Sciatic nerve (tissue), 2 donors: ENCODE results near the gene KCNAB2. TPM values are rescaled to one million over a fixed set of nuclear protein-coding genes. Genes with fewer than 3 reads are reported as not detected.
A peak's percentile ranks its signal among the peaks of the same experiment; 100 is the strongest.
"Not testable (repeated sequence)": the region's sequence is repeated elsewhere in the genome, so short reads cannot be mapped to it uniquely, and the experiment has no call there.

Experiments used
- ATAC-seq: fragments of 200-7000 bp; cut with Tn5 transposase; one replicate; pipeline ENCODE4 v1.9.1; 2020; ENCODE audit warnings: mild to moderate bottlenecking, moderate library complexity
- DNase-seq: peaks from one replicate; pipeline ENCODE4 v3.0.0-alpha.2; 2020; ENCODE audit warnings: low spot score
- intact Hi-C: fragments of 100-400 bp; cut with DNase I; formaldehyde crosslinking; loops from one replicate; pipeline ENCODE4 v1.14.2; 2022
- total RNA-seq: library from RNA; stranded (reverse); fragmentation: NEBNext Ultra II Directional; extraction: Animal tissue kit (Norgen Biotek cat#: 25700); gene quantifications from one replicate; pipeline ENCODE4 v1.2.1, GENCODE V29; 2021
- donor health status: DM: no; HTN: no; CAD: no.
- donor health status: DM: no; HTN: no; CAD: no.

KCNAB2 gene
- total RNA-seq, 1 donor from 2014 or later = 20.1 TPM

DNA sequence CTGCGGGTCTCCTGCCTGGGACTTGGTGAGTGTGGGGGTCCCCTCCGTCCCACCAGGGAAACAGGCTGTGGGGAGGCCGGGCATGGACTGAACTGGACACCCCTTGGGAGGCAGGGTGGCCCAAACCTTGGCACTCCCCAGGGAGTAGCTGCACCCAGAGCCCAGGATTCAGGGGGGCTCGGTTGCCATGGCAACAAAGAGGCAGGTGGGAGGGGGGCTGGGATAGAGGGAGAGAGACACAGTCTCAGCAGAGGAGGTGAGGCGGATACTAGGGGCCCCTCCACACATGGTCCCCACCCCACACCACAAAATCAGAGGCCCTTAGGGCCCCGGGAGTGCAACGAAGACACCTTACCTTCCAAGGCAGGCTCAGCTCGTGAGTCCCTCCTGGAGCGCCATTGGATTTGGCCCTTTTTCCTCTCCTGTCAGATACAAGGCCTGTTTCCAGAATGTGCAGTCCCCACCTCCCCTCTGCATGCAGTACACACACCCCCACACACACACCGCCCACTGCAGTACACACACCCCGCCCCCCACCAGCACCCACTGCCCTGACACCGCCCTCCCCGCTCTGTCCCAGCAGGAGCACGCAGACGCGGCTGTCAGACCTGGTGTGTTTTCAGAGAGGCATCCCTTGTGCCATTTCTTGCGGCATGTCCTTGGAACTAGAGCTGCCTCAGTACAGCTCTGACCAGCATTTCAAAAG, 27.2 kb downstream of the KCNAB2 start:
- ATAC-seq = no peak
- DNase-seq = no peak
- intact Hi-C loops = no loop called here

DNA sequence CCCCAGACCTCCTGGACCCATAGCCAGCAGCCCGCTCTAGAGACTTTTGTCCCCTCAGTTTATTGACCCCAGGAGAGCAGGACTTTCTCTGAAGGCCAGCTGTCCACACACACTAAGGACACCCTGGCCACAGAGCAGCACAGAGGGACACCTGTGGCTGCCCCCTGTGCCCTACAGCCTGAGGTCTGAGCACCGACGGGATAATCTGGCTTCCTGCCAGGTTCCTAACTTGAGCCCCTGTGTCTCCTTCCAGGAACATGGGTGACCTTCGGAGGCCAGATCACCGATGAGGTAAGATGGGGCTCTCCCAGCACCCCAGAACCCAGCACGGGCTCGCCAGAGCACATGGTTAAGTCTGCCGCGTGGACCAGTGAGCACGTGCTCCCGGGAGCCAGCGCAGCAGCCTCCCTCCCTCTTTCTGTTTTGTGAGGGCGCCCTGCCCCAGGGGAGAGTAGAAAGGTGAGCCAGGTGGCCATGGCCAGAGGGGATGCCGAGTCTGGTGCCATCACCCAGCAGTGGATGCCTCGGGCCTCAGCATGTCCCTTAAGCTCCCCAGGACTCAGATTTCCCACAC, 27.9 kb downstream of the KCNAB2 start:
- intact Hi-C loops = no loop called here
- no peak for ATAC-seq
- no peak for DNase-seq

DNA sequence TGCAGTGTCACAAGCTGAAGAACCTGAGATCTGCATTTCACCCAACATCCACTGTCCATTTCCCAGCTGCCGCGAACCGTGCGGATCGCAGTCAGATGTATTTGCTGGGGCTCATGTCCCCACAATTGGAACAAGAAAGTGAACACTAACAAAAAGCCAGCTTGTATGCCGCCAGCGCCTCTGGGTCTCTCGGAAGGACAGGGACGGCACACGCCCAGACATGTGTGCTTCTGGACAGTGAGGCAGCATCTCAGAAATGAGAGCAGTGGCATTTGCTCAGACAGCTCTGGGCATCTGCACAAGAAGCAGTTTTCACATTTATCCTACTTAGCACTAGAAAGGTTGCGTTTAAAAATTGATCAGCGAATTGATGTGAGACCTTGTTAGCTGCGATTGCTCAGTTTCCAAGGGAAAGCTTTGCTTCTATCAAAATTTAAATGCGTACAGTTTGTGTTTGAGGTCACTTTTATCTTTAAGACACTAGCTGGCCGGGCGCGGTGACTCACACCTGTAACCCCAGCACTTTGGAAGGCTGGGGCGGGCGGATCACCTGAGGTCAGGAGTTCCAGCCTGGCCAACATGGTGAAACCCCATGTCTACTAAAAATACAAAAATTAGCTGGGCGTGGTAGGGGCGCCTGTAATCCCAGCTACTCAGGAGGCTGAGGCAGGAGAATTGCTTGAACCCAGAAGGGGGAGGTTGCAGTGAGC, 28.7 kb downstream of the KCNAB2 start:
- ATAC-seq (no peak), DNase-seq (no peak)
- intact Hi-C loops = no loop called here

DNA sequence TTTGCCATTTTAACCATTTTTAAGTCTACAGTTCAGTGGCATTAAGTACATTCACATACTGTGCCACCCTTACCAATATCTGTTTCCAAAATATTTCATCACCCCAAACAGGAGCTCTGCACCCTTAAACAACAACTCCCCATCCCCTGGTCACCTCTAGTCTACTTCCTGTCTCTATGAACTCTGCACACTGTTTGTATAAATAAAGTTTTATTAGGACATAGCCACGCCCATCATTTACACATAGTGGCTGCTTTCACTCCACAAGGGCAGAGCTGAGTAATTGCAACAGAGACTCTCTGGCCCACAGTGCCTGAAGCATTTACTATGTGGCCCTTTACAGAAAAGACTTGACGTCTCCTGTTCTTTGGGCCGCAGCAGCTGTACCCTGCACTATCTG, 30.1 kb downstream of the KCNAB2 start:
- intact Hi-C loops = no loop called here
- DNase-seq (no peak), ATAC-seq (no peak)

DNA sequence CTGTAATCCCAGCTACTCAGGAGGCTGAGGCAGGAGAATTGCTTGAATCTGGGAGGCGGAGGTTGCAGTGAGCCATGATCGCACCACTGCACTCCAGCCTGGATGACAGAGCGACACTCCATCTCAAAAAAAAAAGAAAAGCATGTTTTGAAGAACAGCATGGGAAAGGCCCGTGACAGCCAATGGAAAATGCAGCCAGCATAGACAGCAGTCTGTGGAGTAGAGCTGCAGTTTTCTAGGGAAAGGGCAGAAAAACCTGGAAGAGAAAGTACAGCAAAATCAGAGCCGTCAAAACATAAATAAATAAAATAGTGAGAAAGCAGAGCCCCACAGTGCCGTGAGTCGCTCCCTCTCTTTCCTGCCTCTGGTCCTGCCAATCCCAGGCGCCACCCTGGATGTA, 31.4 kb downstream of the KCNAB2 start:
- ATAC-seq, DNase-seq, intact Hi-C loops: not testable (repeated sequence)

DNA sequence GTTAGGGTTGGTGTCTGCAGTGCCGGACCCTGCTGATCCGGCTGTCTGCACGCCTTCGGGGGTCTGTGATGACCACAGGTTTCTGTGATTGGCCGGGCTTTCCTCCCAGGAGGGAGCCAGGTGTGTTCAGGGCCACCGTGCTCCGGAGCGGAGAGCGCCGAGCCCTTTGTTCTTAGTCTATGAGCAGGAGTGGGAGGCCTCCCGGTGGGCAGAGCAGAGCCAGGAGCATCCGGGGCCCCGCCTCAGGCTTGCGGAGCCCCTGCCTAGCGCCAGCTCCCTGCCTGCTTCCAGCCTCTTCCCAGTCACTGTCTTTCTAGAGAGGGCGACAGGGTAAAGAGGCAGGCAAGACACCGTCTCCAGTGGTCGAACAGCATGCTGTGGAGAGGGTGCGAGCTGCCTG, 31.8 kb downstream of the KCNAB2 start:
- no peak for DNase-seq
- intact Hi-C loops = no loop called here
- ATAC-seq = no peak

DNA sequence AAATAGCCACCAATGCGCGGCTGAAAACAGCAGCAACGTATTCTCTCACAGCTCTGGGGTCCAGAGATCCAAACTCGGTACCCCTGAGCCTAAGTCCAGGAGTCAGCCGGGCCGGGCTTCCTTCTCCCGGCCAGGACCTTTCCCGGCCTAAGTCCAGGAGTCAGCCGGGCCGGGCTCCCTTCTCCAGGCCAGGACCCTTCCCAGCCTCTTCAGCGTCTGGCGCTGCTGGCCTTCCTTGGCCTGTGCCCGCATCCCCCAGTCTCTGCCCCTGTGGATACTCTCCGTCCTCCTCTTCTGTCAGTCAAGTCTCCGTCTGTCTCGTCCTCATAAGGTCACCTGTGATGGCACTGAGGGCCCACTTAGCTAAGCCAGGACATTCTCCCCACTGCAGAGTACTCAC, 32.2 kb downstream of the KCNAB2 start:
- intact Hi-C loops = no loop called here
- ATAC-seq = no peak
- no peak for DNase-seq

DNA sequence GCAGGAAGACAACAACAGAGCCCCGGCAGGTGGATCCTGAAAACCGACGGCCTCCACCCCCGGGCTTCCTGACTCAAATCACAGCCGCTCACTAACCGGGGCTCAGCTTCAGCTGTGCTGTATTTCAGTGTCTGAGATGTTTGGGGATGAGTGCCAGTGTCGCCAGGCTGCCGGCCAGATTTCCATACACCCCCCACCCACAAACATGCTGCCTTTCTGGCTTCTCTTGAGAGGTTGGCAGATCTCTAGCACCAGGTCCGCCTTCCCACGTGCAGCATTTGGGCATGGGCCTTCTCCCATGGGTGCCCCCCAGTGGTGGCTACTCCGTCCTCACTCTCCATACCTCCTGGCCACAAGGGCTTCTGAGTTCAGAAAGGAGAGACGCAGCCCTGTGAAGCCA, 34.8 kb downstream of the KCNAB2 start:
- ATAC-seq (no peak), DNase-seq (no peak)
- intact Hi-C loops = no loop called here

DNA sequence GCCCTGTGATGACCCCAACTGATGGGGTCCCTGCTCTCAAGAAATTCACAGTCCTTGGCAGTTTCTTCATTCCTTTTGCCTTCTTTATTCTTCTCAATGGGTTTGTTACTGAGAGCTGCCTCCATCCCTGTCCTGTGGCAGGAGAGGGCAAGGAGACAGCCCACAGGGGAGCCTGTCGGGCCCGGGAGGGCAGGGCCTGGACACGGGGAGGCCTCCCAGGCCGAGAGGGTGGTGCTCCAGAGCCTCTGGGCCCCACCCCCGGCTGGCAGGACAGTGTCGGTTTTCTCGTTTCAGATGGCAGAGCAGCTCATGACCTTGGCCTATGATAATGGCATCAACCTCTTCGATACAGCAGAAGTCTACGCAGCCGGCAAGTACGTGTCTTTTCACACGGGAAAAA, 36.2 kb downstream of the KCNAB2 start:
- no peak for DNase-seq
- intact Hi-C loops = no loop called here
- ATAC-seq = no peak

DNA sequence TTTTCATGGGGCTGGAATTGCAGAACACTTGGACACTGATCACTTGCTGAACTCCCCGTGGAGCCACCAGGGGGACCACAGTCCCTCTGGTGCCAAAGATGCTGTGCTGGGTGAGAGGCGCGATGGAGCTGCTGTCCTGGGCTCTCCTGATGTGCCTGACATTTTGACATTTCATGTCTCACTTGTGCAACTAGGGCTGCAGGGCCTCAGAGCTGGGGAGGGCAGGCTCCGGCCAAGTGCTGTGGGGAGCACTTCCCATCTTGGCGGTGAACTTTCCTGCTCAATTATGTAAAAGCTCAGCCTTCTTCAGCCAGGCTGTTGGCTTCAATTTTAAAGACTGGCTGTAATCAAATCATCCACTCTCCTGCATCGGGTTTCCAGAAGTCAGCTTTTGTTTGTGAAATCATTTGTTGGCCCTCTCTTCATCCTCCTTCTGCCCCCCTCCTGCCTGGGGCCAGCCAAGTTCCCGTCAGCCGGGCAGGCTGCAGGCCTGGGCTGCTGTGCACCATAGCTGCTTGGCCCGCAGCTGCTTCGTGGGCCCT, 36.8 kb downstream of the KCNAB2 start:
- intact Hi-C loops = no loop called here
- DNase-seq (no peak), ATAC-seq (peak; percentile 88)

DNA sequence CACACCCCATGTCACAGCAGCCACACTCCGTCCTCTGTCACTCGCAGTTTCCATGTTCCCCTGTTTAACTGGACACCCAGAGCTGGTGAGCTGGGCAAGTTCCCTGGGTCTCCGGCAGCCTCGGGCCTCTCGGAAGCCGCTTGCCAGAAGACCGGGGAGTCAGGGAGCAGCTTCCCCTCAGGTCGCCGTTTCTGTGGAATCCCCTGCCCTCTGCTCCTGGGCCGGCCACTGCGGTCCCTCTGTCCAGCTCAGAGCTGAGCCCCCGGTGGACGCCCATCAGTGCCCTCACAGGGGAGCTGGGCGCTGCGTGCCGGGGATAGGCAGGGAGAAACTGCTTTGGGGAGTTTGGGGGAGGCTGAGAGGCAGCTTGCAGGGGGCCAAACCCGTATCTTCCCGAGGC, 37.7 kb downstream of the KCNAB2 start:
- ATAC-seq = no peak
- no peak for DNase-seq
- intact Hi-C loops = no loop called here

DNA sequence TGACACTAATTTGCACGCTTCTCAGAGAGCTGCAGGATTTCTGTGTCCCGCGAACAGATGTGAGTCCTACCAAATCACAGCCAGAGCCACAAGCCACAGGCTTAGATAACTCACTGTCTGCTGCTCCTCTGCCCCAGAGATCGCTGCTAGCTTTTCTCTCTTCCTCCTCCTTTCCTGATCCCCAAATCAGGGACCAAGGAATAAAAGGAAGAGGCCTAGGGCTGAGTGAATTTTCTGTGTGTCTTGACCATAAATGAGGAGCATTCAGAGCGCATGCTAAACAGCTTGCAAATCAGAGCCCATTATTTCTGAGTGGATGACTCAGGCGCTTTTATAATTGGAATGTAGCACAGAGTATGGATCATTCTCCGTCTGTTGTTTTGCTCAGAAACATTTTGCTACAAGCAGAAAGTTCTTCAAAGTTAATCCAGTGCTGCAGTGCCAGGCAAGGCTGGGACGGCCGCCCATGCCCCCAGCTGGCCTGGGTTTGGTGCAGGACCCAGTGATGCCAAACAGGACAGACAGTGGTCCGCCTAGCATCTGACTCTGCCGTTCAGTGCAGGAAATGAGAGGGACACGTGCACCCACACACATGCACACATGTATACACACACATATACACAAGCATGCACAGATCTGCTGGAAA, 38.2 kb downstream of the KCNAB2 start:
- DNase-seq (no peak), ATAC-seq (no peak)
- intact Hi-C loops = no loop called here

DNA sequence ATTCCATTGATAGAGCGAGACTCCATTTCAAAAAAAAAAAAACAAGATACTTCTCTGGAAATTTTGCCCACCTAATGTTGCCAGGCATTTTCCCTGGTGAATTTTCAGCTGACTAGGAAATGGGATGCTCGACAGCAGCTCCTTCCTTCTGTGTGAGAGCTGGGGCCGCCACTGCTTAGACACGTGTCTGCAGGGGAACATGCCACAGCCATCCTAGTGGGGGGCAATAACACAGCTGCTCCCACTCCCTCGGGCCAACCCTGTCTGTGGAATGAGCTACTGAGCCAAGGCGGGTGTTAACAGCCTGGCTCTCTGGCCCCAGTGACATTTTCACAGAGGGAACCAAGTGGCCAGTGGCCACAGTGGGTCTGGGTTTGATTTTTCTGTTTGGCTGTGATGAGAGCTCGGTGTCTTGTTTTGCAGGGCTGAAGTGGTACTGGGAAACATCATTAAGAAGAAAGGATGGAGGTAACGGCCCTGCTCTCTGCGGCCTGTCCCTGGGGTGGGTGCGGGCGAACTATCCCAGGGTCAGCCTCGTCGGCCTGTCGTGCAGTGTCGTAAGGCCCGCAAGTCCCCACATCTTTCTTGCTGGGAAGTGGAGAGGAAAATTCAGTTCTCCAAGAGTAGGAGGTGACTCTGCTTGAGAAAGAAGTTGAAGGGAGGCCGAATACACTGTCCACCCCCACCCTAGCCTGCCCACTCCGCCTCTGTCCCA, 39.2 kb downstream of the KCNAB2 start:
- no peak for DNase-seq
- ATAC-seq = no peak
- intact Hi-C loops = no loop called here

DNA sequence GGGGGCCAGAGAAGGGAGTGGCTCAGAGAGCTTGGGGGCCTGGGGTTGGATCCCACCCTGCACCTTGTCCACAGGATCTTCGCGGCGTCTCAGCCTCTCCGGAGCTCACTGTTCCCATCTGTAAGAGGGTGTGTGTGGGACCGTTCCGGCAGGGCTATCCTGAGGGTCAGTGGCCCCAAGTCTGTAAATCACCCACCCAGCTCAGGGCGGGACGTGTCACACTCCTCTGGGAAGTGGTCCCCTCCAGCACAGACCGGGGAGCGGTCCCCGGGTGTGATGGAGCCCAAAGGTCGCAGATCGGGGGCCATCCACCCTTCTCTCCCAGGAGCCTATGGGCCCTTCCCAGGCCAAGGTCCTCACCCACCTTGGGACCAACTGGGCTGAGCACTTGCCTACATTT, 40.0 kb downstream of the KCNAB2 start:
- no peak for ATAC-seq
- intact Hi-C loops = no loop called here

DNA sequence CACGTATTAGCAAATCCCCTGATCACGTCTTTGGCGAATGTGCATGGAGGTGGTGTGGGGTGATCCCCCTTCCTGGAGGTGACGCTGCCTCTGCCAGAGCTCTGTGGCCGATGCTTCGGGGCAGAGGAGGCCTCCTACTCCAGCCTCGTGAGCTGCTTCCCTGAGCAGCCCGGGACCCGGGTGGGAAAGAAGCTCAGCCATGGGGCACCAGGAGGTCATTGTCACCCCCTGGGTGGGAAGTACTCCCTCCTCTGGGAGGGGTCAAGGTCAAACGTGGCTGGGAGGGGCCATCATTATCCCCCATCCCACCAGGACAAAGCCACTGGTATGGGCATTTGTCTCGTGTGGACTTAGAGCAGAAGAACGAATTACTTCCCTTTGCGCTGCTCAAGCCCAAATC, 40.7 kb downstream of the KCNAB2 start:
- DNase-seq (no peak), ATAC-seq (no peak)
- intact Hi-C loops = no loop called here

More for the DNA sequence above, 40.0 kb downstream of the KCNAB2 start:
- DNase-seq = no peak

DNA sequence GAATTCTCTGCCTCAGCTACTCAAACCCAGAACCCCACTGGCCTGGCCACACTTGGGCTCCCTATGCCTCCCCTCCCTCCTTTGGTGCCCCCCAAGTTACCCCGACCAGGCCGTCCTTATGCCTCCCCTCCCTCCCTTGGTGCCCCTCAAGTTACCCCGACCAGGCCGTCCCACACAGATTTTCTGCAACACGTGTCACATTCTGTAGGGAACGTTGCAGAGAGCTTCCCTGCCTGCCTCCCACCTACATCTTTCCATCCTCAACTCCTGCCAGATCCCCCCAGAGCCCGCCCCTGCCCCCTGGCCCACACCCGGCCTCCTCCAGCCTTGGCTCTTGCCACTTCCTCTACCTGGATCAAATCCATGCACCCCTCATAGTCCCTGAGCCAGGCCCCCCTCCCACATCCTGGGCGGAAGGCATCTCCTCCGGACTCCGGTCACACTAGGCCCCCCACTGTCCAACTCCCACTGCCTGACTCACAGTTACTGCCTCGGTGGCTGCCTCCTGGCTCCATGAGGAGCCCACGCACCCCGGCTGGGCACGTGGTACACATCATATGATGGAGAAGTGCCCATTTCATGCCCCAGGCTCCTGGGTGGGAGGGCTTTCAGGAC, 41.2 kb downstream of the KCNAB2 start:
- no peak for DNase-seq
- no peak for ATAC-seq

DNA sequence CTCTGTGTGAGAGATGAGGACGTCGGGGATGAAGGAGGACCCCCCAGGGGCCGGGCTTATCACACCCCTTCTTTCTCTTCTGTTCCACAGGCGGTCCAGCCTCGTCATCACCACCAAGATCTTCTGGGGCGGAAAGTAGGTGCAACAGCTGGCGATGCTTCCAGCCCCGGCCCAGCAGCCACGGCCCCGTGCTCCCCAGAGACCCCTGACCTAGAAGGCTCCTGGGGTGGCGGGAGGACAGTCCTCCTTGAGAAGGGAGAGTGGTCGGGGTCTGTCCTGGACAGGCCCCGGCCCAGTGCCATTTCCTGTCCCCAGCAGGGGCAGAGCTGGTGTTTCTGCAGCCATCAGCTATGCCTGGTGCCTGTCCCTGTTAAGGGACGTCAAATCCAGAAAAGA, 41.7 kb downstream of the KCNAB2 start:
- ATAC-seq (no peak), DNase-seq (no peak)
- intact Hi-C loops = no loop called here

More for the DNA sequence above, 41.2 kb downstream of the KCNAB2 start:
- intact Hi-C loops = no loop called here

DNA sequence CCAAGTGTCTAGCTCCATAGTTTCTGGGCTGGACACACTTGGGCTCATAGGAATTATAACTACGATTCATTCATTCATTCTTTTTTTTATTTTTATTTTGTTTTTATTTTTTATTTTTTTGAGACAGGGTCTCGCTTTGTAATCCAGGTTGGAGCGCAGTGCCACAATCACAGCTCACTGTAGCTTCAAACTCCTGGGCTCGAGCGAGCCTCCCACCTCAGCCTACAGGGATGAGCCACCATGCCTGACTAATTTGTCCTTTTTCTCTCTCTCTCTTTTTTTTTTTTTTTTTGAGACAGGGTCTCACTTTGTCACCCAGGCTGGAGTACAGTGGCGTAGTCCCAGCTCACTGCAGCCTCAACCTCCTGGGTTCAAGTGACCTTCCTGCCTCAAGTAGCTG, 42.3 kb downstream of the KCNAB2 start:
- intact Hi-C loops = no loop called here
- ATAC-seq = no peak
- DNase-seq = no peak

DNA sequence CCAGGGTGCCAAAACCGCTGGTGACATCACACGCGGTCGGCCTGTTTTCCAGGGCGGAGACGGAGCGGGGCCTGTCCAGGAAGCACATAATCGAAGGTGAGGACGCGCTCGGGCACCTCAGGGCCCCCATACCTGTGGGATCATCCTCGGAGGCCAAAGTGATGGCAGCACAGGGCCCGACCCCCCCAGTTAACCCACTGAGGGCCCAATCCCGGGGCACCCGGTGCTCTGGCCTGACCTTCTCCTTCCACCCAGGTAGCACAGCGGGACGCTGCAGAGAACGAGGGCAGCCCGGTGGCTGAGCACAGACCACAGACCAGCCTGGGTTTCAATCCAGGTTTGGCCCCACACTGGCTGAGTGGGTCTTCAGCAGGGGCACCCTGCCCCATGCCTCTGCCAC, 43.3 kb downstream of the KCNAB2 start:
- ATAC-seq = no peak
- intact Hi-C loops = no loop called here
- no peak for DNase-seq
